Sigmoid colon (tissue), 7 donors: ENCODE results near the gene CEMIP. TPM values are rescaled to one million over a fixed set of nuclear protein-coding genes. Genes with fewer than 3 reads are reported as not detected.

Experiments
- DNase-seq: peaks from one replicate; pipeline ENCODE4 v3.0.0-alpha.2; 2019
- H3K27ac ChIP-seq, 4 donors: fragments of 200-600 bp; sonication (generic); one replicate each; pipeline ENCODE4 v1.5.1; 2016 to 2019; ENCODE audit warnings: mild to moderate bottlenecking in 1 of 4
- H3K27me3 ChIP-seq, 3 donors: fragments of 200-600 bp; sonication (generic); one replicate each; pipeline ENCODE4 v1.5.1; 2019; ENCODE audit warnings: mild to moderate bottlenecking in 1 of 3
- H3K36me3 ChIP-seq, 4 donors: fragments of 200-600 bp; sonication (generic); one replicate each; pipeline ENCODE4 v1.5.1; 2016 to 2019
- H3K4me1 ChIP-seq, 4 donors: fragments of 200-600 bp; sonication (generic); one replicate each; pipeline ENCODE4 v1.5.1; 2017 to 2019
- H3K4me3 ChIP-seq, 4 donors: fragments of 200-600 bp; sonication (generic); one replicate each; pipeline ENCODE4 v1.5.1; 2017 to 2019; ENCODE audit warnings: mild to moderate bottlenecking in 2 of 4, moderate library complexity in 1 of 4
- H3K9me3 ChIP-seq, 4 donors: fragments of 200-600 bp in 3 of 4; sonication (generic) in 3 of 4; one replicate each; pipeline versions ENCODE4 v1.5.1 to v1.6.1; 2013 to 2019
- EP300 ChIP-seq, 4 donors: sonication (generic); formaldehyde crosslinking; IDR thresholded peaks; one replicate each; pipeline ENCODE4 v1.6.1; 2017; ENCODE audit warnings: antibody characterized with exemption in 4 of 4
- POLR2A ChIP-seq, 2 donors: fragments of 450-650 bp; IDR thresholded peaks; one replicate each; pipeline ENCODE4 v1.6.1; 2016; ENCODE audit warnings: antibody characterized with exemption in 2 of 2, mild to moderate bottlenecking in 2 of 2, moderate library complexity in 2 of 2
- POLR2AphosphoS5 ChIP-seq, 4 donors: sonication (generic); formaldehyde crosslinking; IDR thresholded peaks; one replicate each; pipeline ENCODE4 v1.6.1; 2017; ENCODE audit warnings: antibody characterized with exemption in 4 of 4
- WGBS, 2 donors: extraction: QIAGEN DNeasy Blood & Tissue Kit; methylation state at CpG; one replicate each; pipeline ENCODE4 v1.1.7; 2013; 5-methylcytosine and 5-hydroxymethylcytosine counted together
- intact Hi-C: fragments of 100-400 bp; cut with DNase I; formaldehyde crosslinking; loops from one replicate; pipeline ENCODE4 v1.15.1; 2023
- polyA plus RNA-seq, 3 donors: library from polyadenylated mRNA; stranded (reverse); fragments of 200-250 nt; gene quantifications; one replicate each; pipeline ENCODE4 v1.2.3, GENCODE V29; 2013
- total RNA-seq, 4 donors: library from RNA; depleted of rRNA; stranded (reverse); fragments of >200 nt; gene quantifications; one replicate each; pipeline ENCODE4 v1.1.0, GENCODE V29; 2016
- TF ChIP-seq, protein P1 (sequence below), 4 experiments: fragments of 450-650 bp in 3 of 4; fragments of 200-600 bp in 1 of 4; IDR thresholded peaks; one replicate each; pipeline ENCODE4 v1.5.1; 2016 to 2019; ENCODE audit warnings: antibody characterized with exemption in 4 of 4, mild to moderate bottlenecking in 3 of 4, moderate library complexity in 2 of 4
- donor health status: healthy with polysubstance abuse.
- donor health status: Bipolar disorder and iron deficiency.
- donor health status: healthy.

The CEMIP gene, protein sequence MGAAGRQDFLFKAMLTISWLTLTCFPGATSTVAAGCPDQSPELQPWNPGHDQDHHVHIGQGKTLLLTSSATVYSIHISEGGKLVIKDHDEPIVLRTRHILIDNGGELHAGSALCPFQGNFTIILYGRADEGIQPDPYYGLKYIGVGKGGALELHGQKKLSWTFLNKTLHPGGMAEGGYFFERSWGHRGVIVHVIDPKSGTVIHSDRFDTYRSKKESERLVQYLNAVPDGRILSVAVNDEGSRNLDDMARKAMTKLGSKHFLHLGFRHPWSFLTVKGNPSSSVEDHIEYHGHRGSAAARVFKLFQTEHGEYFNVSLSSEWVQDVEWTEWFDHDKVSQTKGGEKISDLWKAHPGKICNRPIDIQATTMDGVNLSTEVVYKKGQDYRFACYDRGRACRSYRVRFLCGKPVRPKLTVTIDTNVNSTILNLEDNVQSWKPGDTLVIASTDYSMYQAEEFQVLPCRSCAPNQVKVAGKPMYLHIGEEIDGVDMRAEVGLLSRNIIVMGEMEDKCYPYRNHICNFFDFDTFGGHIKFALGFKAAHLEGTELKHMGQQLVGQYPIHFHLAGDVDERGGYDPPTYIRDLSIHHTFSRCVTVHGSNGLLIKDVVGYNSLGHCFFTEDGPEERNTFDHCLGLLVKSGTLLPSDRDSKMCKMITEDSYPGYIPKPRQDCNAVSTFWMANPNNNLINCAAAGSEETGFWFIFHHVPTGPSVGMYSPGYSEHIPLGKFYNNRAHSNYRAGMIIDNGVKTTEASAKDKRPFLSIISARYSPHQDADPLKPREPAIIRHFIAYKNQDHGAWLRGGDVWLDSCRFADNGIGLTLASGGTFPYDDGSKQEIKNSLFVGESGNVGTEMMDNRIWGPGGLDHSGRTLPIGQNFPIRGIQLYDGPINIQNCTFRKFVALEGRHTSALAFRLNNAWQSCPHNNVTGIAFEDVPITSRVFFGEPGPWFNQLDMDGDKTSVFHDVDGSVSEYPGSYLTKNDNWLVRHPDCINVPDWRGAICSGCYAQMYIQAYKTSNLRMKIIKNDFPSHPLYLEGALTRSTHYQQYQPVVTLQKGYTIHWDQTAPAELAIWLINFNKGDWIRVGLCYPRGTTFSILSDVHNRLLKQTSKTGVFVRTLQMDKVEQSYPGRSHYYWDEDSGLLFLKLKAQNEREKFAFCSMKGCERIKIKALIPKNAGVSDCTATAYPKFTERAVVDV (N-terminal part only)
- under 1 TPM in 2 of 4 donors, not detected in 2; under 0.01 TPM for total RNA-seq
- polyA plus RNA-seq = 1 to 10 TPM in 1 of 3 donors, under 1 TPM in 2; under 0.01 to 2.1 (median 0.23) TPM

DNA sequence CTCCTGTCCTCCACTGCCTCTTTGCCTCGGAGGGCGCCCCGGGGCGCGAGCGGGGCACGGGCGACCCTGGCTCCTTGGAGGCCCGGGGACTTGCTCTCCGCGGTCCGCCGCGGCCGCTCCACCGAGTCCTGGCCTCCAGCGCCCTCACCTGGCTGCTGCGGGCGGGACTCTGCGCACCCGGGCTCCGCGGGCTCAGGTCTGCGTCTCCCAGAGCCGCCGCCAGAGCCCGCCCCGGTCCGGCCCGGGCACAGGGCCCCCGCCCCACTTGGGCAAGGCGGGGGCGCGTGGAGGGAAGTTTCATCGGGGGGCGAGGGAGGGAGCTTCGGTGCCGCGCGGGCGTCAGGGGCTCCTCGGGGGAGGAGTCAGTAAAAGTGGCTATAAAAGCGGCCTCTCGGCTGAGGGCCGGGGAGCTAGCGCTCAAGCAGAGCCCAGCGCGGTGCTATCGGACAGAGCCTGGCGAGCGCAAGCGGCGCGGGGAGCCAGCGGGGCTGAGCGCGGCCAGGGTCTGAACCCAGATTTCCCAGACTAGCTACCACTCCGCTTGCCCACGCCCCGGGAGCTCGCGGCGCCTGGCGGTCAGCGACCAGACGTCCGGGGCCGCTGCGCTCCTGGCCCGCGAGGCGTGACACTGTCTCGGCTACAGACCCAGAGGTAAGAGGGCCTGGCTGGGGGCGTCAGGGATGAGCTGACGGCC lies at the start of gene CEMIP:
CEMIP (plus strand) TSS at position 407 of the 694 bp plus-strand sequence. CDS start 94,510 bp downstream, outside the sequence.
- WGBS, 2 donors = 1% methylated on average over 75 of the region's 75 CpGs
- TF ChIP-seq, protein P1, sequence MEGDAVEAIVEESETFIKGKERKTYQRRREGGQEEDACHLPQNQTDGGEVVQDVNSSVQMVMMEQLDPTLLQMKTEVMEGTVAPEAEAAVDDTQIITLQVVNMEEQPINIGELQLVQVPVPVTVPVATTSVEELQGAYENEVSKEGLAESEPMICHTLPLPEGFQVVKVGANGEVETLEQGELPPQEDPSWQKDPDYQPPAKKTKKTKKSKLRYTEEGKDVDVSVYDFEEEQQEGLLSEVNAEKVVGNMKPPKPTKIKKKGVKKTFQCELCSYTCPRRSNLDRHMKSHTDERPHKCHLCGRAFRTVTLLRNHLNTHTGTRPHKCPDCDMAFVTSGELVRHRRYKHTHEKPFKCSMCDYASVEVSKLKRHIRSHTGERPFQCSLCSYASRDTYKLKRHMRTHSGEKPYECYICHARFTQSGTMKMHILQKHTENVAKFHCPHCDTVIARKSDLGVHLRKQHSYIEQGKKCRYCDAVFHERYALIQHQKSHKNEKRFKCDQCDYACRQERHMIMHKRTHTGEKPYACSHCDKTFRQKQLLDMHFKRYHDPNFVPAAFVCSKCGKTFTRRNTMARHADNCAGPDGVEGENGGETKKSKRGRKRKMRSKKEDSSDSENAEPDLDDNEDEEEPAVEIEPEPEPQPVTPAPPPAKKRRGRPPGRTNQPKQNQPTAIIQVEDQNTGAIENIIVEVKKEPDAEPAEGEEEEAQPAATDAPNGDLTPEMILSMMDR (IDR thresholded peaks at IDR 0.05) = peak; percentile 13 to 80 (median 70)
- TF ChIP-seq EP300 (IDR thresholded peaks at IDR 0.05) (no peak), POLR2AphosphoS5 (IDR thresholded peaks at IDR 0.05) (peak in 1 of 4 donors; percentile 9), POLR2A (IDR thresholded peaks at IDR 0.05) (no peak)
- DNase-seq = peak; percentile 85
- Histone ChIP-seq H3K27ac (no peak within 1 kb of the TSS), H3K9me3 (no peaks in the 10 kb centered on the region), H3K4me1 (peaks cover 0 to 30% (median 24%) of the 10 kb centered on the region in 4 donors), H3K27me3 (peaks cover 0 to 25% (median 4%) of the 10 kb centered on the region in 3 donors), H3K4me3 (peak within 1 kb of the TSS; percentile 24 to 58 (median 52)), H3K36me3 (no peaks in the 10 kb centered on the region)
- intact Hi-C loops = loop anchor here (1.0 to 10.0 kb wide), 2 partner anchors 84 to 191 kb away; partner anchors contain the start of gene ABHD17C

DNA sequence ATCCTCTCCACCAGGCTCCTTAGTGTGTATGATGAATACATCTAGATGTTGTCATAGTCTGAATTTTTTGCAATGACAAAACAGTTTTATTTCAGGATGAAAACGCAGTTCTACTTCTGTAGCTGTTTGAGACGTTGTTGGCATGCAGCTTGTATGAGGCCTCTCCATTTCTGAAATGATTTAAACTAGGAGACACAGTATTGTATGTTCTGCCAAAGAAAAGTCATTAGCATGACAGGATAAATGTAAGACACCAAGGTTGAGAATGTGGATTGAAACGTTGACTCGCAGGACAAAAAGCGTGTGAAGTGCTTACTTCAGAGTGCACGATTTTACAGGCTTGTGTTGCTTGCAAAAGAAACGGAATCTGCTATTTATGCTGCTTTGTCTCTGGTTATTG lies 48.8 kb upstream of the CEMIP start:
- Histone ChIP-seq H3K27me3 (no peaks in the 10 kb centered on the region), H3K36me3 (no peaks in the 10 kb centered on the region), H3K4me1 (peaks cover 0 to 55% (median 22%) of the 10 kb centered on the region in 4 donors), H3K27ac (peak overlapping the region in 3 of 4 donors; percentile 18 to 56 (median 25)), H3K4me3 (no peak overlapping the region), H3K9me3 (no peaks in the 10 kb centered on the region)
- no peak for DNase-seq
- TF ChIP-seq, protein P1 (IDR thresholded peaks at IDR 0.05) = no peak
- TF ChIP-seq POLR2A (IDR thresholded peaks at IDR 0.05) = no peak
- no peak for TF ChIP-seq POLR2AphosphoS5 (IDR thresholded peaks at IDR 0.05)
- TF ChIP-seq EP300 (IDR thresholded peaks at IDR 0.05) = no peak
- 85 to 87% methylated on average over 7 of the region's 7 CpGs for WGBS, 2 donors
- intact Hi-C loops = no loop called here

- WGBS, 2 donors = 74 to 79% methylated on average over 6 of the region's 6 CpGs
- H3K4me3 ChIP-seq = no peak overlapping the region
Measured at GRCh38 chr15:80730926-80731325, 48.2 kb upstream of the CEMIP start.

More at GRCh38 chr15:80730926-80731325, 48.2 kb upstream of the CEMIP start:
- no peaks in the 10 kb centered on the region for H3K27me3 ChIP-seq
- no peak for DNase-seq
- intact Hi-C loops = no loop called here
- H3K27ac ChIP-seq = peak overlapping the region in 3 of 4 donors; percentile 18 to 56 (median 25)
- no peaks in the 10 kb centered on the region for H3K9me3 ChIP-seq
- no peaks in the 10 kb centered on the region for H3K36me3 ChIP-seq
- TF ChIP-seq POLR2AphosphoS5 (IDR thresholded peaks at IDR 0.05) (no peak), POLR2A (IDR thresholded peaks at IDR 0.05) (no peak), EP300 (IDR thresholded peaks at IDR 0.05) (no peak)
- TF ChIP-seq, protein P1 (IDR thresholded peaks at IDR 0.05) = no peak
- H3K4me1 ChIP-seq = peaks cover 0 to 57% (median 22%) of the 10 kb centered on the region in 4 donors
